ELF-1 (cell line): ENCODE measurements around the gene CFAP97D1.
A peak's percentile ranks its signal among the peaks of the same experiment; 100 is the strongest.
"Not testable (repeated sequence)": the region's sequence is repeated elsewhere in the genome, so short reads cannot be mapped to it uniquely, and the experiment has no call there.

Experiments used
- DNase-seq: peaks from one replicate; pipeline ENCODE4 v3.0.0-alpha.2; 2016; ENCODE audit warnings: low read depth, low spot score

The CFAP97D1 gene

DNA sequence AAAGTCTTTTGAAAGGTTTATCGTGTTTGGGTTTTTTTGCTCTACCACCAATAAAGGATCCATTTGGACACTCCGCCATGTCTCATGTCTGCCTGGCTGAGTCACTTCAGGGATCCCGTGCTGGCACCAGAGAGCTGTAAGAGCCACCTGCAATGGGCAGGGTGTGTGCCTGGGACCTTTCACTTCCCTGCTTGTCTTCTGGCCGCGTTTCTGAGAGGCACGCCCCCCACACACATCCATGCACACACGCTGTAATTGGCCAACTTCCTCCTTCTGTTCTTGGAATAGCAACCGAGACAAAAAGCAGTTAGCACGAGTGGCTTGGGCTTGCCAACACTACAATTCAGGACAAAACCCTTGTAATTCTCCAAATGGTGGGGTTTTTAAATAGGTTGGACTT is 11.9 kb upstream of the CFAP97D1 start:
- DNase-seq = no peak

DNA sequence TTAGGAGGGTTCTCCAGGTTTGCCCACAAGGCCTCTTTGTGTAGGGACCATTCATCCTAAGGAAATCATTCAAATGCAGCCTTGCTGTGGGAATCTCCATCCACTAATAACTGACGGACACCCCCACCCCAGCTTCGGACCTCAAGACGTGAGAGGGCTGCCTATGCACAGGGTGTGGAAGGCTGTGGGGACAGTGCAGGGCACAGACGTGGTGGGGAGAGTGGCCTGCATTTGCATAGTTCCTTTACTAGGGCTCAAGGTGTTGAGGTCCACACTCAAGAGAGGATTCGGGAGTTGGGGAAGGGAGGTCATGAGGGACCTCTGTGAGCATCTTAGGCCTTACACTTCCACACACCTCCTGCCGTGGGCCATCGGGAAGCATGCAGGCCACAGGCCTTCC is 11.3 kb upstream of the CFAP97D1 start:
- DNase-seq = no peak

DNA sequence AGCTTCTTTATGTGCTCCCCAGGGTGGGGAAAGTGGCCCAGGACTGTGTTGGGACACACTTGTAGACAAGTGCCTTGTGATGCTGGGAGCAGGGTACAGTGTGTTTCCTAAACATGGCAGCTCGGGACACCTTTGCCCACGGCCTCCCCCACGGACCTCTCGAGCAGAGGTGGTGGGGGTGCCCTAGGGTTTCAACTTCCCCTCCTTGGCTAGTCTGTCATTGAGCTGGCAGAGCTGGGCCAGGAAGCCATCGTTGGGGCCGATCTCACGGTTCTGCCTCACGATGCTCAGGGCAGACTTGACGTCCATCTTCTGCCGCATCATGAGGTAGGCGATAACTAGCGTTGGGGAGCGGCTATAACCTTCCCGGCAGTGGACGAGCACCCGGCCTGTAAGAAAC is 10.8 kb upstream of the CFAP97D1 start:
- no peak for DNase-seq

DNA sequence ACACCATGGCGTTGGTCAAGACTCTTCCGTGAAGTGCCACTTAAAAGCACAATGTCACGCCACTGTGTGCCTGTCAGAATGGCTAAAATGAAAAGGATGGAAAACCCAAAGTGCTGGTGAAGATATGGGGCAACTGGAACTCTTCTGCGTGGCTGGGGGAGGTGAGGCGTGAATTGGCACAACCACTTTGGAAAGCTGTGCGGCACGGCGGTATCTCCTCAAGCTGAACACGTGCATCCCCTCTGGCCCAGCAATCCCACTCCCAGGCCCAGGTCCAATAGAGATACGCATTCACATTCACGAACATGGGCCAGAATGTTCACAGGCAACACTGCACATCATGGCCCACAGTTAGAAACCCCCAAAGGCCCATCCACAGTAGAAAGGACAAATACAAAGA is 10.4 kb upstream of the CFAP97D1 start:
- DNase-seq = no peak

DNA sequence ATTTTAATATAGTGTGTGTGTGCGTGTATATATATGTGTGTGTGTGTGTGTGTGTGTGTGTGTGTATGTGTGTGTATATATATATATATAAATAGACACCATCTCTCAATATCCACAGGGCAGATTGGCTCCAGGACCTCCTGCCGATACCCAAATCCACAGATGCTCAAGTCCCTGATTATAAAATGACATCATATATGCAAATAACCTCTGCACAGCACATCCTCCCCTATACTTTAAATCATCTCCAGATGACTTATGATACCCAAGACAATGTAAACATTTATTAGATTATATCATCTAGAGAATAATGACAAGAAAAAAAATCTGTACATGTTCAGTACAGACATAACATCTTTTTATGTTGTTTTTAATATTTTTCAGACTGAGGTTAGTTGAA is 9.3 kb upstream of the CFAP97D1 start:
- DNase-seq = no peak

DNA sequence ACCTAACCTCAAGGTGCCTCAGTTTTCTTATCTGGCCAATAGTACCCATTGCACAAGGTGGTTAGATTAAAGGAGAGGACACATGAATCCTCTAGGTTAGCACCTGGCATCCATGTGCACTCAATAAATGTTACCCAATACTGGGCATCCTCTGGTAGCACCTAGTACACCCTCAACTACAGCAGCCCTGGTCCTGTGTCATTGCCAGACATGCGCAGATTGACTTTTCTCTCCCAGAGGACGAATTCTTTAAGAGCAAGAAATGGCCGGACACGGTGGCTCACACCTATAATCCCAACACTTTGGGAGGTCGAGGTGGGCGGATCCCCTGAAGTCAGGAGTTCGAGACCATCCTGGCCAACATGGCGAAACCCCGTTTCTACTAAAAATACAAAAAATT is 8.8 kb upstream of the CFAP97D1 start:
- no peak for DNase-seq

DNA sequence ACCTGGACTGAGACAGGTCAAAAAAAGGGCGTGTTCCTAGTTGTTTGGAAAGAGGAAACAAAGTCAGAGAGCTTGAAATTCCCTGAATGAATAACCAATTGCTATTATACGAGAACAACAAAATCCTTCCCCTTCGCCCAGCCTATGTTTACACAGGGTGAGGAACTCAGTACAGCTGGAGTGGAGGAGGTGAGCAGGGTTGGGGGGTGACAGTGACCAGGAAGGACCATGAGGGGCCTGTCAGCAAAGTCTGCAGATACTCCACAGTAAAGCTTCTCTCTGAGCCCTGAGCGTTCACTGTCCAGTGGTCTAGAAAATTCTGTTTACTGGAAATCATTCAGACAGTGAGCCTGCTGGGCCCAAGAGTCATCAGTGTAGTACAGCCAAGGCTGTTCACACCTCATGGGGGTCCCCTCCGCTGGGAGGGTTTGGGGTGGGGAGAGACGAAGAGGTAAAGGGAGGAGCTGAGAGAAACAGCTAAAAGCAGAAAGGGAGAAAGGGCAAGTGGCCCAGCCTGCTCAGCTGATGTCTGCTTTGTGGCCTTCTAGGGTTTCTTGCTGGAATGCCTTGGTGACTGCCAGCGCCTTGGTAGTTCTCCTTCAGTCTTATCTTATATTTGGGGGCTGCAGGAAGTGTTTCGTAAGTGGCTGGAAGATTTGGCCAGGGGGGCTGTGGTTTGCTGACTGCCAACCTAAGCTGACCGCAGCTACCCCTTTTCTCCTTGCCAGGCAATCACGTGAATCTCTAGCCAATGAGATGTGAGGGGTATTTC is 7.2 kb upstream of the CFAP97D1 start:
- no peak for DNase-seq

DNA sequence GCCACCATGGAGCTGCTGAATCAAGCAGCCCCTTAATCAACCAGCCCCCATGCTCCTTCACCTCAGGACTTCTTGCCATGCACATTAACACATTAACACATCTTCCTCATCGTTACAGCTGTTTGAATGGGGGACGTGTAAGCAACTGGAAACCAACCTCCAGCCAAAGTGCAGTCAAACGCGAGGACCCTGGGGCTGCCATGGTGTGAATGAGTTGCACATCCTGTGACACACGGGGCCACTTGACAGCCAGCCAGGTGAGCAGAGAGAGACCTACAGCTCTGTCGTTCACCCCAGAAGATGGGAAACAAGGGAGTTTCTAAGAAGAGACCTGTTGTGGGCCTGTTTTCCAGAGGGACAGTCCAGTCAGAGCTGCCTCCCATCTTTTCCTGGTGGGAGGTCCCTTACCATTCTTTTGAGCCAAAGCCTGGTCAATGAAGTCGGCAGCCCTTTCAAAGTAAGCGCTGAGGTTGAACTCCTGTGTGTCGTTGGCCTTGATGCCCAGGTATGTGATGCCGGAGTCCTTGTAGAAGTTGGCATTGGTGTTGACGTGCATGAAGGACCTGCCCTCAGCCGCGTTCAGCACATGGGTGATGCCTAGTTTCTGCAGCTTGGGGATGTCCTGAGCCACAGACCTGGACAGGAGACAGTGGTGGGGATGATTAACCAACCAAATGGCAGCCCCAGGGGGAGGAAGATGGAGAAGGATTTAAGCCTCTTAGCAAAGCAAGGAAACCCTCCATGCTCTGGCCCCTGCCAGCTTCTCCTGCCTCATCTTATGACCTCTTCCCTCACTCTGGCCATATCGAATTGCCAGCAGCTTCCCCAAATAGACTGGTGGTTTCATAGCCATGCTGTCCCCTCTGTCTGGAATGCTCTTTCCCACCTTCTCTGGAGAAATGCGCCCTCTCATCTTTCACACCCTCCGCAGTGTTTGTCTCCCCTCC is 5.7 kb upstream of the CFAP97D1 start:
- no peak for DNase-seq

DNA sequence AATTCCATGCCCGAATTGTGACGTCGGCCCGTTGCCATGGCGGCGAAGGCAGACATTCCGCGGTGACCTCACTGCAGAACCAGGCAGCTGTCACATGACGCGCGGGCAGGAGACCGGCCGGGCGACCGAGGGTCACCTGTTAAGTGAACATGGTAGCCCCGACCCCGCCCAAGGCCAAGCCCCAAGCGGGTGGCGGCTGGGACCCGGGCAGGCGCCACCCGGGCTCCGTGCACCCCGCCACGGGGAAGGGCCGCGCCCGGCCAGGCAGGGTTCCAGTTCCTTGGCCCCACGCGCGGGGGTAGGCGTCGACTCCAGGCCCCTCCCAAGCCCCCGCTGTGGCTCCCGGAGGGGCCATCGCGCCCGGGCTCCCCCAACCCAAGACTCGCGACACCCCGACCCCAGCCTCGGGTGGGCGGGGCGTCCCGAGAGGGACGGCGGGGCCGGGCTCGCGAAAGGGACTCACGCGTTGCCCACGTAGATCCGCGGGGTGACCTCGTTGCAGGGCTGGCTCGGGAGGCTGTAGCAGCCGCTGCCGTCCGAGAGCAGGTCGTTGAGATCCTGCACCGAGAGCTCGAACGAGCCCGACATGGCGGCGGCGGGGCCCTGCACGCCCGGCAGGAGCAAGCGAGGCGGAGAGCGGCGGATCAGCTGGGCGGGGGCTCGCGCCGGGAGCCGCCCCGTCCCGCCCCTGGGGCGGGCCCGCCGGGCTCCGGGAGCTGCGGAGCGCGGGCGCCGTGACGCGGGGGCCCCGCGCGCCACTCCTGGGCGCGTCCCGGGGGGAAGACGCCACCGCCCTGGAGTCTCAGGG is 1.7 kb upstream of the CFAP97D1 start, which contains the start of gene DUSP3:
Gene DUSP3 (minus strand): TSS at position 641 of the 808 bp plus-strand sequence. CDS start 53 bp downstream, at position 588.
- DNase-seq = peak; percentile 96

DNA sequence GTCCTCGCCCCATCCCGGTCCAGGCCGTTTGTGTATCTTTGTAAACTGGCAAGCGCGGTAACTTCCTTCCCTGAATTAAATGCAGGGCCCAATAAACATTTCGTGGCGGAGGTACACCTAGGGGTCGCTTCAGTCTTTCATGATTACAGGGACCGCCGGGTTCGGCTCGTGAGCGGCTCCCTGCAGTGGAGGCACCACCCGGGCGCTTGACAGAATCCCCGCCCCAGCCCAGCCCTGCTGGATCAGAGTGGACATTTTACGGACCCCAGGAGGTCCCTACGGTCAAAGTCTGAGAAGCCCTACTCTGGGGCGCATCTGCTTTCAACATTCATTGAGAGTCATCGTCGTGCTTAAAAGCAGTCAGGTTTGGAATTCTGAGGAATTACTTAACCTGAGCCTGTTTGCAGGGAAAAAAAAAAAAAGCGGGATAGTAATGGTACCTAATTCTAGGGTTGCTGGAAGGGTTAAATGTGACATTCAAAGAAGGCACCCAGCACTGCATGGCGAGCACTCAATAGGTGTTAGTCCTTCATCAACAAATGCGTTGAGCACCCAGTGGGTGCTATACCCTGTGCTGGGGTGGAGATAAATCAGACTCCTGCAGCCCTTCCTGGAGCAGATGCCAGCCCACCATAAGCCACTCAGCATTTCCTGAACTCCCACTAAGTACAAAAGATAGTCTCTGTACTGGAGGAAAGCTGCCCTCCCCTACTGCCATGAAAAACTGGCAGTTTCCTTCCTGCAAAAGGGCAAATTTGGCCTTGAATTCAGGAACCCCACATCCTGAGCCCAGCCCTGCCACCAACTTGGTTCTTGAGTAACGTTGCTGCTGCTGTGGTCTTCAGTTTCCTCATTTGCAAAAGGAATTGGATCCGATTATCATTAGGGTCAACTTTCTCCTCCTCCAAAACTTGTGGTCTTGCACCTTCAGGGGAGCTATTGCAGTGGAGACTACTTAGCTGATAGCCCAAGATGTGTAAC is 800 bp upstream of the CFAP97D1 start:
- peak; percentile 69 for DNase-seq

DNA sequence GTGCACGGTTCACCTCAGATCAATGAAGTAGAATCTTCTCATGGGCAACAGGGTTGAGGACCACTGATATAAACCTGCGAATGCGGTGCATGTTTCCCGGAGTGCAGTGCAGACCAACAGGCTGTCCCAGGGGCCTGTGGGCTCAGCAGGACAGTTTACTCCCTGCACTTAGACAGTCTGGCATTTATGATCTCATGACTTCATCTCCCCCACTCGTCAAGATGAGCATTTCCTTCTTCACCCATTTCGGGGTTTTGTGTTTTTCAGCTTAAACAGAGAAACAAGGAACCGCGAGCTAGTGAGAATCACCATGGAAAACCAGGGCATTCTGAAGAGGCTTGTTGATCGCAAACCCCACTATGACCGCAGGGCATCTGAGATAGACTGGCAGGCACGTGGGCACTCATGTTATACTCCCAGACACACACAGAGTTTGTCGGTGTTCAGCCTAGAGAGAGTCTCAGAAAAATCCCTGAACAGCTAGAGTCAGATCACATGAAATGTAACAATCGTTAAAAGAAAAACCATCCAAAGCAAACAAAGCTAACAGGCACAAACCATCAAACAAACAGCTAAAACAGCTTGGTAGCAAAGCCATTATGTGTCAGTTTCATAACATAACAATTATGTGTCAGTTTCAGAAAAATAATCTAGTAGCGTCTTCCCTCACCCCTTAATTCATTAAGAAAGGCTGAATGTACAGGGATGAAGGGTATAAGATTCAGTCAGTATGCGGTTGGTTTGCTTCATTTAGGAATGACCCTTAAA is 2.9 kb downstream of the CFAP97D1 start:
- DNase-seq = no peak

DNA sequence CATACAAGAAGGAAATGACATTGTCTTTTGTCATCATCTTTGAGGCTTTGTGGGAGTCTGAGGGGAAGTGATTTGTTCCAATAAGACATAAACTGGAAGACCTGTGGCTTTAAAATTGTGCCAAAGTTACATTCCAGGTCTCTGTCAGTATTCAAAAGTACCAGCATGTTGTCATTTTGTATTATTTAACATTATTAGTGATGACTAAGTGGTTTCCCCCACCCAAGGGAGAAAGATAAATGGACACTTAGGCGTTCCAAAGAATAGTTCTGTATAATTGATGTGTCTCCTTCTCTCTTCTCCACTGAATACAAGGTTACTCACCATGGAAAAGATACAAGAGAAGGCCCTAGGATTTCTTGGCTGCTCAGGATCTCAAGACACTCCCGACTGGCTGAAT is 3.8 kb downstream of the CFAP97D1 start:
- DNase-seq = no peak

DNA sequence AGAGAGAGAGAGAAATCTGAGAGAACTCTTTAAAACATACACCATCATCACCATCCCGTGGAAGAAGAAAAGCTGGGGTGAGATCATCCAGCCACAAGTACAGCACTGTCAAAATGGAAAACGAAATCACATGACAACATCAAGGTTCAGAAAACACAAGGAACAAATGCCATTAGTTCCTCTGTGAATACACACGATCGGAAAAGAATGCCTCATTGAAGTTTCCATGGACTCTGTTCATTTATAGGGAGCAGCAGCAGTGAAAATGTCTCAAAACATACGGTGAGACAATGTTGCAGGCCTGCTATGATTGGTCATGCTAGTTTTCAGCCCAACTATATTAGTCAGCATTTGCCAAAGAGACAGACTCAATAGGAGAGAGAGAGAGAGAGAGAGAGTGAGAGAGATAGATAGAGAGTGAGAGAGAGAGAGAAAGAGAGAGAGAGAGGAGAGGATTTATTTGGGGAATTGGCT is 4.4 kb downstream of the CFAP97D1 start:
- no peak for DNase-seq

DNA sequence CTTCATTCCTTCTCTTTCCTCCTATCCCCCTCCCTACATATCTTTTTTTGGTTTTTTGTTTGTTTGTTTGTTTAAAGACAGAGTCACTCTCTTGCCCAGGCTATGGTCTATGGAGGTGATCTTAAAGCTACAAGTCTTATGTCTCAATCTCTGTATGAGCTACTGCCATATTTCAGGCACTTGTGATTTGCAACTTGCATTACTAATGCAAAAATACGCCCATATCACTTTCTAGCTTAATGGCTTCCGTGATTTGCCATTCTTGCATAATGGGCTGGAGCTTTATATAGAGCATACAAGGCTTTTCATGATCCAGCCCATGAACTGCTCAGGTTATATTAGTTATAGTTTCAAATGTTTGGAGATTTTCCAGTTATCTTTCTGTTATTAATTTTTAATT is 7.5 kb downstream of the CFAP97D1 start:
- no peak for DNase-seq

DNA sequence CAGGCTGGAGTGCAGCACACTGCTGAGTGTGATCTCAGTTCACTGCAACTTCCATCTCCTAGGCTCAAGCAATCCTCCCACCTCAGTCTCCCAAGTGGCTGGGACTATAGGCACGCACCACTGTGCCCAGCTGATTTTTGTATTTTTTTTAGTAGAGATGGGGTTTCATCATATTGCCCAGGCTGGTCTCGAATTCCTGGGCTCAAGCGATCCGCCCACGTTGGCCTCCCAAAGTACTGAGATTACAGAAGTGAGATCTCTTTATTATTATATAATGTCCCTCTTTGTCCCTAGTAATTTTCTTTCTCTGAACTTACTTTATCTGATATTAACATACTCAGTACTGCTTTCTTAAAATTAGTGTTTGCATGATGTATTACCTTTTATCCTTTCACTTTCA is 8.3 kb downstream of the CFAP97D1 start:
- DNase-seq = no peak

DNA sequence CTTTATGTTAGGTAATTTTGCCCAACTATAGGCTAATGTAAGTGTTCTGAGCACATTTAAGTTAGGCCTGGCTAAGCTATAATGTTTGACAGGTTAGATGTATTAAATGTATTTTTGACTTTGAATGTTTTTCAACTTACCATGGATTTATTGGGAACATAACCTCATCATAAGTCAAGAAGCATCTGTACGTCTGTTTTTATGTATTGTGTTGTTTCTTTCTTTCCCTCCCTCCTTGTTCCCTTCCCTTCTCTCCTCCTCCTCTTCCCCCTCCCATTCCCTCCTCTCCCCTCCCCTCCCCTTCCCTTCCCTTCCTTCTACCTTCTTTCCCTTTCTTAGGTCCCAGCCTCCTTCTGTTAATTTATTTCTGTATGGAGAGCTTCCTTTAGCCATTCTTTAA is 9.2 kb downstream of the CFAP97D1 start:
- no peak for DNase-seq

DNA sequence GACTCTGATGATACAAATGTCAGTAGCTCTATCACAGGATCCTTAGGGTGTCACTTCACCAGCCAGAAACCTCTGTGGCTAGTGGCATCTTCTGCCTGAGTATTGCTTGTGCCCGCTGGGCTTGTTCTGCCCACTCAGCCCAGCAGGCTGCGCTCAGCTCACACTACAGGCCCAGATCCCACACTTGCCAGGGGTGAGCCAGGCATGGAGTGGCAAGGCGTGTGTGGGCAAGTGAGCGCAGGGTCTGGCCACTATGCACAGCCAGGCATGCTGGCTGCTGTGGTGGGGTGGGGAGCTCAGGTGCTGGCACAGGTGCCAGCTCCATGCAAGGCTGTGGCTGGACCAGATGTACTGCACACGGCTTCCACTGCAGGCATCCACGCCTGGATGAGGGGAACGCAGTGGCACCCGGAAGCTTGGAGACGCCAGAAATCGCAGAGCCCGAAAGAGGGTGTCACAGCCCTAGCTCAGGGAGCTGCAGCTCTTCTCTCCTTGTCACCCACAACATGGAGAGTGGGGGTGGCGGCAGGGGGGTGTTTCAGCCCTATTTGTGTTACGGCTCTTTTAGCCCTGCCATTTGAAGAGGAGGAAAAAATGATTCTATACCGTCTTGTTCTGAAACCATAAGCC is 10.2 kb downstream of the CFAP97D1 start:
- DNase-seq = no peak

DNA sequence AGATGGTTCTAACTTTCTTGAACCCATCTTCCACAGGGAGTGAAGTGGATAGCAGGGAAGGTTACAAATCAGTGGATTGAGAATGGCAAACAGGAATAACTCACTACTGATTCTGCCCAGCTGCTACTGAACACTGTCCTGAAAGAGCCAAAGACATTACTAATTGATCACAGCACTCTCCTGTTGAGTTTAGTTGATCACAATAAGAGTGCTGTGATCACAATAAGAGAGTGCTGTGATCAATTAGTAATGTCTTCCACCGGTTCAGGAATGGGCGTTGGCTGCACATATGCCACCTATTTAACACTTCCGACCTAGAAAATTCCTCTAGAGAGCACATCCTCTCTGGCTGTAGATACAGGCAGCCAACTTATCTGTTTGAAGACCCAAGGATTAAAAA is 11.4 kb downstream of the CFAP97D1 start:
- peak; percentile 17 for DNase-seq

DNA sequence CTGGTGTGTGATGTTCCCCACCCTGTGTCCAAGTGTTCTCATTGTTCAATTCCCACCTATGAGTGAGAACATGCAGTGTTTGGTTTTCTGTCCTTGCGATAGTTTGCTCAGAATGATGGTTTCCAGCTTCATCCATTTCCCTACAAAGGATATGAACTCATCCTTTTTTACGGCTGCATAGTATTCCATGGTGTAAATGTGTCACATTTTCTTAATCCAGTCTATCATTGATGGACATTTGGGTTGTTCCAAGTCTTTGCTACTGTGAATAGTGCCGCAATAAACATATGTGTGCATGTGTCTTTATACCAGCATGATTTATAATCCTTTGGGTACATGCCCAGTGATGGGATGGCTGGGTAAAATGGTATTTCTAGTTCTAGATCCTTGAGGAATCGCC is 12.4 kb downstream of the CFAP97D1 start:
- DNase-seq = not testable (repeated sequence)
